ENCODE data around the gene AFTPH. TPM values are rescaled to one million over a fixed set of nuclear protein-coding genes. Genes with fewer than 3 reads are reported as not detected.

Gene AFTPH
- total RNA-seq, 1 donor from 2014 or later: 12.3 TPM

DNA sequence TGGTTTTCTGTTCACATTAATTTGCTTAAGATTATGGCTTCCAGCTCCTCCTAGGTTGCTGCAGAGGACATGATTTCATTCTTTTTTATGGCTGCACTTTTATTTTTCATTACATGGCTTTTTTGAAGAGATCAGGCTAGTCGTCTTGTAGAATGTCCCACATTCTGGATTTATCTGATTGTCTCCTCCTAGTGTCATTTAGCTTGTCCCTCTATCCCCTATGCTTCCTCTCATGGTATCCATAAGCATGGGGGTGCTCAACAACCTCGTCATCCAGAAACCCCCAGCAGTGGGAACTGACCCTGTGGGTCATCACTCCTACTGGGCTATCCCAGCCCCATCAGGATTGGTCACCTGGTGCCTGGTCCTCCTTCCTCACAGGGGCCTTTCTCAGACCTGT, 80.0 kb downstream of the AFTPH start:
- ATAC-seq (ENCODE audit: poor library complexity) (no peak), DNase-seq (no peak)
- intact Hi-C loops (cut with DNase I): no loop called here

GRCh38 chr2:64605026-64605471, 80.9 kb downstream of the AFTPH start:
- ATAC-seq (ENCODE audit: poor library complexity) (no peak), DNase-seq (no peak)
- intact Hi-C loops (cut with DNase I): loop anchor here (5.0 kb wide), 1 partner anchor 42 kb away; no protein-coding TSS in a partner anchor

- ATAC-seq (ENCODE audit: poor library complexity): no peak
- no peak for DNase-seq
- intact Hi-C loops (cut with DNase I): loop anchor here (5.0 kb wide), 1 partner anchor 41 kb away; no protein-coding TSS in a partner anchor
Measured at GRCh38 chr2:64605991-64606478, 81.9 kb downstream of the AFTPH start.

GRCh38 chr2:64606479-64607363, 82.6 kb downstream of the AFTPH start:
- ATAC-seq (ENCODE audit: poor library complexity) (peak; percentile 86), DNase-seq (peak; percentile 95)
- intact Hi-C loops (cut with DNase I): loop anchor here (5.0 kb wide), 1 partner anchor 41 kb away; no protein-coding TSS in a partner anchor

- ATAC-seq (ENCODE audit: poor library complexity): no peak
- intact Hi-C loops (cut with DNase I): loop anchor here (5.0 kb wide), 1 partner anchor 40 kb away; no protein-coding TSS in a partner anchor
- no peak for DNase-seq
Measured at GRCh38 chr2:64607381-64608304, 83.5 kb downstream of the AFTPH start.

DNA sequence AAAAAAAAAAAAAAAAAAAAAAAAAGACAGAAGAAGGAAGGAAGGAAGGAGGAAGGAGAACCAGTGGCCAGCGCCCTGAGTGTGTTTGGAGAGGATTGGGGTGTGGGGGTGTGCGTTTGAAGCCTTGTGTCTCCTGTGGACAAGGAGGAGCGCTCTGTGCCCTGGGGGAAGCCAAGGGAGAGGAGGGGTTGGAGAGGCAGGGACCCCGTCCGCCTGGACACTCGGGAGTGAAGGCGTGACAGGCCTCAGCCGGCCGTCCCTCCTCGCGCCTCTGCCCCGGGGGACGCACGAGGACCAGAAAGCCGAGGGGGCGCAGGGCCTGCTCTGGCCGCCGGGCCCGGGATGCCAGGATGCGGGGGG, 84.7 kb downstream of the AFTPH start:
- DNase-seq (peak; percentile 63), ATAC-seq (ENCODE audit: poor library complexity) (peak; percentile 25)

GRCh38 chr2:64609227-64609941, 85.3 kb downstream of the AFTPH start:
- intact Hi-C loops (cut with DNase I): loop anchor here (5.0 kb wide), 1 partner anchor 38 kb away; no protein-coding TSS in a partner anchor
- DNase-seq (peak; percentile 84), ATAC-seq (ENCODE audit: poor library complexity) (peak; percentile 87)

More for the DNA sequence above, 84.7 kb downstream of the AFTPH start:
- intact Hi-C loops (cut with DNase I): loop anchor here (5.0 kb wide), 1 partner anchor 38 kb away; no protein-coding TSS in a partner anchor

DNA sequence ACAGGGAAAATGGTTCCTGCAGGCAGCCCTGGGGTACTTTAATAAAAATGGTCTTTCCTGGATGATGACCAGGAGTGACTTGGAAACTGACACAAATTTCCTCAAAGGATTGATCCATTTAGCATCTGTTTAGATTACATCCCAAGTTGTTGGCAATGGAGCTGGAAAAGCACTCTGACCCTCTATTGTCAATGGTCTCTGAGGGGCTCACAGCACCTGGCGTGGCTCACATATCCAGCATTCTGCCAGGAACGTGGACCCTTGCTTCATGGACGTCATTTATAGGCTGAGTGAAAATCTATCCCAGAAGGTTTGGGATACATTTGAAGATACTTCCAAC, 85.8 kb downstream of the AFTPH start:
- DNase-seq (no peak), ATAC-seq (ENCODE audit: poor library complexity) (no peak)
- intact Hi-C loops (cut with DNase I): loop anchor here (5.0 kb wide), 1 partner anchor 37 kb away; no protein-coding TSS in a partner anchor

DNA sequence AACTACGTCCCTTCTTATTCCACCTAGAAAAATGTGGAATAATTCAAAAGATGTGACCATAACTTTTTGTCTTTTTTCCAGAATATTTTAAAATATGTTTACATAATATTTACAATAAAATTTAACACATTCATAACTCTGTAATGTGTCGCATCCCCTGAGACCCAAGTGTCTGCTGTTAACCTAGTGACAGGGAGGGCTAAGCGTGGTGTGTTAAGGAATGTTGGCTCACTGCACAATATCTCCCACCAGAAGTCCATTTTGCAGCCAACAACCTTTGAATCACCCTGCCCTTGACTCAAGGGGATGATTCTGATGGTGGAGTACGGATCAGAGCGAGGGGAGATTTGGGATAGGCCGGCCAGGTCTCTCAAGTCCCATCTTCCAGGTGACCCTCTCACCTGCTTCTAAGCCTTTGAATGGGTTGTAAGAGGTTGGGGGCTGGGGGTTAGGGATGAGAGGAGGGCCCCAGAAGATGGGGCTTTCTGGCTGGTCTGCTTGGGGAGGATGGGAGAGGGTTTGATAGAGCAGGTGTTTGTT, 86.3 kb downstream of the AFTPH start:
- no peak for DNase-seq
- intact Hi-C loops (cut with DNase I): no loop called here
- no peak for ATAC-seq (ENCODE audit: poor library complexity)

GRCh38 chr2:64612575-64613195, 88.6 kb downstream of the AFTPH start:
- no peak for ATAC-seq (ENCODE audit: poor library complexity)
- no peak for DNase-seq
- intact Hi-C loops (cut with DNase I): no loop called here

DNA sequence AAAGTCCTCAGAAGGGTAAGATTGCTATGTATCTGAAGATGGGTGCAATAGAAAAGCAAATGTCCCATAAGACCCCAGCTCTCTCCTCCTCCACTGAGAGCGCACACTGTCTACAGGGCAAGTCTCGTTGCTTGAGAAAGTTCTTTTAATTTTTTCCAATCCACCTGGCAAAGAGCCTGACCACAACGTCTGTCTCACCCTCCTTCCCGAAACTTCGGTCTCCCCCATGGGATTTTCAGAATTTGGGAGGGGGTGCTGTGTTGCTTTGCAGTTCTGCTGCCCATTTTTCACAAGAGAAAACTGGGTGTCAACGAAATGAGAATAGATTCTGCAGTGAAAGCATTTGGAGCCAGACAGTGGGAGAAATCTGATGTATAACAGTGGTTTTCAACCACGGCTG, 89.1 kb downstream of the AFTPH start:
- ATAC-seq (ENCODE audit: poor library complexity) (no peak), DNase-seq (no peak)
- intact Hi-C loops (cut with DNase I): no loop called here

GRCh38 chr2:64615192-64615763, 91.2 kb downstream of the AFTPH start:
- DNase-seq (no peak), ATAC-seq (ENCODE audit: poor library complexity) (no peak)
- intact Hi-C loops (cut with DNase I): no loop called here

GRCh38 chr2:64615844-64616536, 91.9 kb downstream of the AFTPH start:
- ATAC-seq (ENCODE audit: poor library complexity) (no peak), DNase-seq (no peak)
- intact Hi-C loops (cut with DNase I): no loop called here

DNA sequence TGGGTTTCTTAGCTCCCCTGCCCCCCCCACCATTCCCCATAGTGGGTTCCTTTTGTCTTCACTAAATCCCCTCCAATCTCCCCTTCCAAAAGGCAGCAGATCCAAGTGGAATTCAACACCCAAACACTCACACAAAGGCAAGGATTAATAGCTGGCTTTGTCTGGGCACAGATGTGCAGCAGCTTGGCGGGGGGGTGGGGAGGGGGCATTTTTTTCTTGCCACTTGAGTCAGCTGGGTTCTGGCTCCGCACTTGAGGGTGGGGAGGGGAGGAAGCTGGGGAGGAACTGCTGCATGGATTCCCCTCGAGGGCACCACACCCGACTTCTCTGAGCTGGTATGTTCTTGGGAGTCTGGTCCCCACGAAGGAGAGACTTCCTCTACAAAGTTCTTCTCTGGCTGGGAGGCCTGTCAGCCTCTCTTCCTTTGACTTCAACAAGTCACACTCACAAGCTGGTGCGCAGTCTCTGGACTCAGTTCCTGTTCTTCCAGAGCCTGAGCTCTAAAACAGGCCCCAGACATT, 93.6 kb downstream of the AFTPH start:
- intact Hi-C loops (cut with DNase I): no loop called here
- no peak for DNase-seq
- ATAC-seq (ENCODE audit: poor library complexity): no peak

- no peak for DNase-seq
- ATAC-seq (ENCODE audit: poor library complexity): no peak
- intact Hi-C loops (cut with DNase I): no loop called here
Measured at GRCh38 chr2:64620661-64621060, 96.5 kb downstream of the AFTPH start.

DNA sequence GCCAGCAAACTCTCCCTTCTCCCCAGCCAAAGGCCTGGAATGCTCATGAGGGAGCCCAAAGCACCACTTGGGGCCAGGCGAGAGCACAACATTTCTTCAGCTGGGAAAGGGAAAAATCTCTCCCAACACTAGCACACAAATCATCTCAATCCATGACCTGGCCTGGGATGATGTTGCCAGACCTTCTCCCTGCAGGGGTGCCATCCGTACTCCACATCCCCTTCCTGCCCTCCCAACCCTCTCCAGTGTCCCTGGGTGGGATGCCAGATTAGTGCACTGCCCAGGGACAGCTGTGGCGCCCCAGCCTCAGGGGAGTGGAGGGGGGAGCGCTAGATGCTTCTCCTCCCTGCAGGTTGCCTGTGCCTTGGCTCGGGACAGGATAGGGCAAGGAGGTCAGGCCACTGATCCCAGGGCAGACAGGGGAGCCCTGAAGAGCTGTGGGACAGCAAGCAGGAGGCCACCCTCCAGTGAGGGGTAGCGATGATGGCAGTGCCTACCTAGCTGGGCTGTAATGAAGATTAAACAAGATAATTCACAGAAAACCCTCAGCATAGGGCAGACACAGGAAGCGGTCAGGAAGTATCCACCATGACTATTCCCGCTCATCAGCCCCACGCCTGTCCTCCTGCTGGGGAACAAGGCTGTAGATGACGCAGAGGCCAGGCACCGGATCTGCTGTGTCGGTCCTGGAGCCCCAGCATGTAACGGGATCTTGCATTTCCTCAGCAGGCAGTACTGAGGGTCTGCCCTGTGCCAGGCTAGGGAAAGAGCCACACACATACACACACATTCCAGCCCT, 98.5 kb downstream of the AFTPH start:
- intact Hi-C loops (cut with DNase I): no loop called here
- DNase-seq: no peak
- no peak for ATAC-seq (ENCODE audit: poor library complexity)
